GM19452 (cell line): ENCODE measurements around the gene TMEM61.
"Not testable (repeated sequence)": the region's sequence is repeated elsewhere in the genome, so short reads cannot be mapped to it uniquely, and the experiment has no call there.

Experiments used
- ATAC-seq: cut with Tn5 transposase; IDR thresholded peaks from one replicate; pipeline ENCODE4 v1.9.1; 2021; ENCODE audit not compliant: unreplicated experiment

The TMEM61 gene

GRCh38 chr1:54980528-54981241 is at the start of gene TMEM61:
Gene TMEM61, plus strand, starts transcription at chr1:54980628. Its CDS starts 438 bp downstream, at chr1:54981066.
- ATAC-seq, result no peak

- ATAC-seq, result no peak
Observed at GRCh38 chr1:54931275-54931840, 49.1 kb upstream of the TMEM61 start.

GRCh38 chr1:54934081-54934480 is 46.3 kb upstream of the TMEM61 start:
- ATAC-seq, result not testable (repeated sequence)

- no peak for ATAC-seq
Observed at GRCh38 chr1:54934869-54935268, 45.6 kb upstream of the TMEM61 start.

GRCh38 chr1:54936791-54937190 is 43.6 kb upstream of the TMEM61 start:
- no peak for ATAC-seq

GRCh38 chr1:54937469-54937868 is 43.0 kb upstream of the TMEM61 start:
- no peak for ATAC-seq

GRCh38 chr1:54938955-54939354 is 41.5 kb upstream of the TMEM61 start:
- not testable (repeated sequence) for ATAC-seq

GRCh38 chr1:54940042-54940441 is 40.4 kb upstream of the TMEM61 start:
- no peak for ATAC-seq

GRCh38 chr1:54942976-54943375 is 37.5 kb upstream of the TMEM61 start:
- no peak for ATAC-seq

GRCh38 chr1:54944610-54945392 is 35.6 kb upstream of the TMEM61 start:
- ATAC-seq, result no peak

- ATAC-seq, result no peak
Observed at GRCh38 chr1:54945393-54945936, 35.0 kb upstream of the TMEM61 start.

- no peak for ATAC-seq
Observed at GRCh38 chr1:54947540-54947939, 32.9 kb upstream of the TMEM61 start.

- ATAC-seq, result no peak
Observed at GRCh38 chr1:54949053-54949452, 31.4 kb upstream of the TMEM61 start.

GRCh38 chr1:54950006-54950368 is 30.4 kb upstream of the TMEM61 start:
- ATAC-seq, result no peak

- ATAC-seq, result no peak
Observed at GRCh38 chr1:54950369-54951163, 29.9 kb upstream of the TMEM61 start.

GRCh38 chr1:54951810-54952226 is 28.6 kb upstream of the TMEM61 start:
- ATAC-seq, result no peak

- no peak for ATAC-seq
Observed at GRCh38 chr1:54952950-54953718, 27.3 kb upstream of the TMEM61 start.

GRCh38 chr1:54953846-54954245 is 26.6 kb upstream of the TMEM61 start:
- no peak for ATAC-seq

GRCh38 chr1:54955359-54955758 is 25.1 kb upstream of the TMEM61 start:
- ATAC-seq, result no peak

GRCh38 chr1:54956726-54957125 is 23.7 kb upstream of the TMEM61 start:
- ATAC-seq, result no peak
